K562 (cell line): ENCODE data around the gene DNAH10. TPM values are rescaled to one million over a fixed set of nuclear protein-coding genes. Genes with fewer than 3 reads are reported as not detected.
A peak's percentile ranks its signal among the peaks of the same experiment; 100 is the strongest.

Source experiments
- ATAC-seq: fragments of 200-7000 bp; cut with Tn5 transposase; 3 replicates; pipeline ENCODE4 v1.9.1; 2020; ENCODE audit warnings: moderate library complexity
- BruUV-seq: library from RNA; stranded (reverse); fragments of 400-500 nt; replicated peaks from 2 replicates; lab custom pipeline; 2021; lab: Mats Ljungman, UMichigan
- CTCF ChIA-PET: fragments of 300-600 bp; formaldehyde crosslinking; extraction: SDS; loops from one replicate; lab custom pipeline; 2021; ENCODE audit warnings: low intra/inter-chr PET ratio; lab: Yijun Ruan, JAX
- POLR2A ChIA-PET: fragments of 300-600, 350-650 bp; sonication (Branson Sonifier 250); formaldehyde crosslinking; extraction: SDS; loops from one replicate; lab custom pipeline; 2021; ENCODE audit warnings: antibody characterized with exemption, inconsistent platforms; lab: Yijun Ruan, JAX
- DNase-seq, 4 experiments: peaks; one replicate each; pipeline versions ENCODE4 v3.0.0 to v3.0.0-alpha.2; 2011 to 2018; ENCODE audit warnings: low spot score in 3 of 4, mixed read lengths in 3 of 4; ENCODE audit errors: extremely low read depth in 1 of 4
- FAIRE-seq: peaks from 2 replicates; lab custom pipeline; 2011; peaks lifted over from hg19 to GRCh38; lab: Jason Lieb, UNC
- H2AFZ ChIP-seq: 2 replicates; pipeline ENCODE4 v1.6.0; 2011; ENCODE audit warnings: low read depth, low read length, control low read depth, inconsistent platforms
- H3K27ac ChIP-seq: fragments of 200-600 bp; 3 replicates; pipeline ENCODE4 v1.8.0; 2011; ENCODE audit warnings: low read depth, mild to moderate bottlenecking, control low read depth, inconsistent platforms, low read length, moderate library complexity, mixed read lengths; ENCODE audit errors: extremely low read depth
- H3K27me3 ChIP-seq, 2 experiments: fragments of 300-600 bp in 1 of 2; 2 replicates in 1 of 2; 3 replicates in 1 of 2; pipeline versions ENCODE4 v1.6.0 to v1.8.0; 2011; ENCODE audit warnings: inconsistent platforms in 2 of 2, low read length in 2 of 2, mild to moderate bottlenecking in 1 of 2, mixed read lengths in 1 of 2, moderate library complexity in 1 of 2; ENCODE audit not compliant: control insufficient read depth in 2 of 2, insufficient read depth in 2 of 2
- H3K36me3 ChIP-seq: fragments of 300-600 bp; 3 replicates; pipeline ENCODE4 v1.8.0; 2011; ENCODE audit warnings: mild to moderate bottlenecking, low read length, inconsistent platforms; ENCODE audit not compliant: control insufficient read depth, insufficient read depth
- H3K4me1 ChIP-seq, 2 experiments: fragments of 200-600 bp in 1 of 2; replicated peaks in 1 of 2; 2 replicates in 1 of 2; 3 replicates in 1 of 2; pipeline versions ENCODE4 v1.5.1 to v1.8.0; 2011; ENCODE audit warnings: inconsistent platforms in 2 of 2, low read length in 2 of 2, mild to moderate bottlenecking in 1 of 2, mixed read lengths in 1 of 2, moderate library complexity in 1 of 2; ENCODE audit not compliant: control insufficient read depth in 2 of 2, insufficient read depth in 2 of 2
- H3K4me2 ChIP-seq: 2 replicates; pipeline ENCODE4 v1.6.1; 2011; ENCODE audit warnings: low read length, control low read depth, inconsistent platforms, mixed read lengths; ENCODE audit not compliant: insufficient read depth
- H3K4me3 ChIP-seq: fragments of 200-600 bp; sonication (generic), shearing (Covaris generic); 2 replicates; pipeline ENCODE4 v1.5.1; 2016; ENCODE audit warnings: control low read depth, inconsistent platforms
- H3K79me2 ChIP-seq: fragments of 200-600 bp; 3 replicates; pipeline ENCODE4 v1.8.0; 2011; ENCODE audit warnings: low read length, inconsistent platforms; ENCODE audit not compliant: control insufficient read depth, insufficient read depth
- H3K9ac ChIP-seq, 2 experiments: 2 replicates each; pipeline versions ENCODE4 v1.6.0 to v1.6.1; 2011; ENCODE audit warnings: low read depth in 2 of 2, low read length in 2 of 2, control low read depth in 1 of 2, inconsistent platforms in 1 of 2, mild to moderate bottlenecking in 1 of 2, mixed read lengths in 1 of 2; ENCODE audit not compliant: insufficient read depth in 1 of 2
- H3K9me1 ChIP-seq: one replicate; pipeline ENCODE4 v1.6.0; 2011; ENCODE audit warnings: inconsistent platforms, mild to moderate bottlenecking, low read length, moderate library complexity; ENCODE audit not compliant: control insufficient read depth, insufficient read depth
- H3K9me3 ChIP-seq: replicated peaks from 2 replicates; pipeline ENCODE4 v1.5.1; 2011; ENCODE audit warnings: low read depth, low read length, inconsistent platforms; ENCODE audit not compliant: control insufficient read depth, insufficient read depth
- H4K20me1 ChIP-seq: replicated peaks from 2 replicates; pipeline ENCODE4 v1.6.1; 2011; ENCODE audit warnings: low read length, inconsistent platforms, mixed read lengths; ENCODE audit not compliant: control insufficient read depth, insufficient read depth
- EGR1 ChIP-seq: fragments of 450-650 bp; conservative IDR thresholded peaks from 2 replicates; pipeline ENCODE4 v1.6.1; 2017; ENCODE audit warnings: mild to moderate bottlenecking
- WGBS: fragments of 100-300 bp; shearing (Covaris generic); methylation state at CpG from one replicate; pipeline ENCODE4 v1.1.6; 2016; ENCODE audit warnings: low coverage, mixed read lengths; ENCODE audit not compliant: insufficient coverage; ENCODE audit errors: missing lambda C conversion rate; 5-methylcytosine and 5-hydroxymethylcytosine counted together
- in situ Hi-C: fragments of 300-500 bp; cut with MboI; formaldehyde crosslinking; loops from 4 replicates; pipeline ENCODE4 v1.15.0; 2018; ENCODE audit warnings: inconsistent platforms, mixed read lengths
- intact Hi-C: fragments of 100-400 bp; cut with micrococcal nuclease; formaldehyde crosslinking; loops from 2 replicates; pipeline ENCODE4 v1.14.2; 2022
- polyA plus RNA-seq, 8 experiments: library from polyadenylated mRNA; depleted of rRNA in 4 of 8; stranded (reverse) in 5 of 8; unstranded in 3 of 8; fragments of >200 nt; fragmentation: Nextera tagmentation in 2 of 8; fragmentation: Illumina TruSeq in 1 of 8; extraction: Ambion mirVana in 2 of 8; extraction: Trizol in 1 of 8; gene quantifications; 2 replicates each; pipeline versions ENCODE4 v1.2.1 to v1.2.3, GENCODE V29; 2011 to 2014; ENCODE audit warnings: inconsistent platforms in 1 of 8, missing spikeins in 1 of 8
- total RNA-seq, 7 experiments: library from RNA; depleted of rRNA in 6 of 7; stranded (reverse); fragments of >200 nt in 6 of 7; fragmentation: Illumina TruSeq in 2 of 7; extraction: Trizol in 2 of 7; gene quantifications; 2 replicates each; pipeline versions ENCODE4 v1.2.1 to v1.2.3, GENCODE V29; 2011 to 2021; ENCODE audit warnings: low replicate concordance in 1 of 7
- TF ChIP-seq, protein P1 (sequence below): sonication (generic); formaldehyde crosslinking; IDR thresholded peaks from 2 replicates; pipeline ENCODE4 v1.8.0; 2022; ENCODE audit warnings: mild to moderate bottlenecking, missing genetic modification reagents

Gene DNAH10
- total and polyA plus RNA-seq, 9 of the 15 experiments (the other 6 are each of a cell fraction or from before 2014, with no cell fraction given): 0.01 to 0.06 (median 0.04) TPM; not detected in 1

DNA sequence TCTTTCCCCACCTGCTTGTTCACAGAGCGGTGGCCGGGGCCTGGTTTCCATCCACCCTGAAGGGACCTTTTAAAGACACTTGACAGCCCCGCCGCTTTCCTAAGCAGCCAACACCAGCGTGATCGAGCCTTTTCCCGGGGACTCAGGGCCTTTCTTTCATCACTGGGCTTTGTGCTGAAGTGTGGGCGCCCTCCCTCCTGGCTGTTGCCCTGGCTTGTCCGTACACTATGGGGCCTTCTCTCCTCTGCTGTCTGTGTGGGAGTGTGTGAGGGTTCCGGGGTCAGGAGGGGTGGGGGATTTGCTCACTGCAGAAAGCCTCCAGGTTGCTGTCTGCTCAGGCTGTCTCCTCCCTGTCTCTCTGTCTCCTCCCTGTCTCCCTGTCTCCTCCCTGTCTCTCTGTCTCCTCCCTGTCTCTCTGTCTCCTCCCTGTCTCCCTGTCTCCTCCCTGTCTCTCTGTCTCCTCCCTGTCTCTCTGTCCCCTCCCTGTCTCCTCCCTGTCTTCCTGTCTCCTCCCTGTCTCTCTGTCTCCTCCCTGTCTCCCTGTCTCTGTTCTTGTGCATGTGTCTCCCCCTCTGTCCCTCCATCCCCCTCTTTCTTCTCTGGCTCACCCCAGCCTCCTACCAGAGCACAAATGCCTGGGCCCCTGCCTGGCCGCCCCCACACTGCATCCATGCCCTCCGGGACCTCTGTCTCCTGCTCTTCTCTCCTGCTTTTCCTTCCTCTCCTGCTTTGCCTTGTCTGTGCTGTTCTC lies 145.8 kb downstream of the DNAH10 start:
- BruUV-seq: no TSS peak
- FAIRE-seq: peak; percentile 15
- peak; percentile 61 for ATAC-seq
- H2AFZ ChIP-seq: 0 out of 2 replicates have a peak overlapping the region, but pooled peaks have one; percentile 1
- H3K4me2 ChIP-seq: no peak overlapping the region
- intact Hi-C loops: loop anchor here (5.0 kb wide), 1 partner anchor 74 kb away; no protein-coding TSS in a partner anchor
- DNase-seq: peak; percentile 18 to 41 (median 32)
- CTCF ChIA-PET: no interaction called here
- no peaks in the 10 kb centered on the region for H3K79me2 ChIP-seq
- 0 out of 2 replicates have a peak, but pooled peaks have one; percentile 13 for TF ChIP-seq EGR1
- TF ChIP-seq, protein P1, sequence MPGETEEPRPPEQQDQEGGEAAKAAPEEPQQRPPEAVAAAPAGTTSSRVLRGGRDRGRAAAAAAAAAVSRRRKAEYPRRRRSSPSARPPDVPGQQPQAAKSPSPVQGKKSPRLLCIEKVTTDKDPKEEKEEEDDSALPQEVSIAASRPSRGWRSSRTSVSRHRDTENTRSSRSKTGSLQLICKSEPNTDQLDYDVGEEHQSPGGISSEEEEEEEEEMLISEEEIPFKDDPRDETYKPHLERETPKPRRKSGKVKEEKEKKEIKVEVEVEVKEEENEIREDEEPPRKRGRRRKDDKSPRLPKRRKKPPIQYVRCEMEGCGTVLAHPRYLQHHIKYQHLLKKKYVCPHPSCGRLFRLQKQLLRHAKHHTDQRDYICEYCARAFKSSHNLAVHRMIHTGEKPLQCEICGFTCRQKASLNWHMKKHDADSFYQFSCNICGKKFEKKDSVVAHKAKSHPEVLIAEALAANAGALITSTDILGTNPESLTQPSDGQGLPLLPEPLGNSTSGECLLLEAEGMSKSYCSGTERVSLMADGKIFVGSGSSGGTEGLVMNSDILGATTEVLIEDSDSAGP: no peak
- peaks cover 11% of the 10 kb centered on the region; the same call in 1 of the 2 replicates for H4K20me1 ChIP-seq
- in situ Hi-C loops: no loop called here
- H3K36me3 ChIP-seq: no peaks in the 10 kb centered on the region
- WGBS: 6% methylated on average over 12 of the region's 12 CpGs
- no peak overlapping the region for H3K4me3 ChIP-seq
- POLR2A ChIA-PET: no interaction called here
- H3K27ac ChIP-seq: no peak overlapping the region
- no peaks in the 10 kb centered on the region for H3K9me1 ChIP-seq
- H3K9me3 ChIP-seq: no peaks in the 10 kb centered on the region
- peak overlapping the region in 1 of 2 experiments; percentile 65; a peak in 1 of 4 replicates for H3K9ac ChIP-seq
- peaks cover 36 to 46% of the 10 kb centered on the region in 2 experiments; a peak in 4 of 5 replicates for H3K27me3 ChIP-seq
- H3K4me1 ChIP-seq: peaks cover 0 to 4% of the 10 kb centered on the region in 2 experiments; a peak in 1 of 5 replicates
